NB4 (cell line): ENCODE measurements around the gene ITGB1.
"Not testable (repeated sequence)": the region's sequence is repeated elsewhere in the genome, so short reads cannot be mapped to it uniquely, and the experiment has no call there.

Experiments used
- MYC ChIP-seq: IDR thresholded peaks from 2 replicates; pipeline ENCODE4 v1.6.1; 2011; ENCODE audit warnings: low read depth, low read length
- POLR2A ChIP-seq: IDR thresholded peaks from 2 replicates; pipeline ENCODE4 v1.6.1; 2011; ENCODE audit warnings: mild to moderate bottlenecking; ENCODE audit not compliant: insufficient read length; ENCODE audit errors: extremely low read depth
- TF ChIP-seq, protein P1 (sequence below): IDR thresholded peaks from 2 replicates; pipeline ENCODE4 v1.6.1; 2011; ENCODE audit warnings: low read depth, low read length

DNA sequence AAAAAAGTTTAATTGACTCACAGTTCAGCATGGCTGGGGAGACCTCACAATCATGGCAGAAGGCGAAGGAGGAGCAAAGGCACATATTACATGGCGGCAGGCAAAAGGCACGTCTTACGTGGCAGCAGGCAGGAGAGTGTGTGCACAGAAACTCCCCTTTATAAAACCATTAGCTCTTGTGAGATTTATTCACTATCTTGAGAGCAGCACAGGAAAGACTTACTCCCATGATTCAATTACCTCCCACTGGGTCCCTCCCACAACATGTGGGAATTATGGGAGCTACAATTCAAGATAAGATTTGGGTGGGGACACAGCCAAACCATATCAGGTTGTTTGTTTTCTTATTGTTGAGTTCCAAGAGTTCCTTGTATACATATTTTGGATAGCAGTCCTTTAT is 34.3 kb upstream of the ITGB1 start:
- TF ChIP-seq POLR2A, MYC: not testable (repeated sequence)
- TF ChIP-seq, protein P1, sequence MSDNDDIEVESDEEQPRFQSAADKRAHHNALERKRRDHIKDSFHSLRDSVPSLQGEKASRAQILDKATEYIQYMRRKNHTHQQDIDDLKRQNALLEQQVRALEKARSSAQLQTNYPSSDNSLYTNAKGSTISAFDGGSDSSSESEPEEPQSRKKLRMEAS: not testable (repeated sequence)
